K562 (cell line): ENCODE results near the gene ETS2. TPM values are rescaled to one million over a fixed set of nuclear protein-coding genes. Genes with fewer than 3 reads are reported as not detected.

Source experiments
- ADNP ChIP-seq: fragments of 200-800 bp; sonication (Bioruptor generic); IDR thresholded peaks from 2 replicates; pipeline ENCODE4 v1.6.1; 2016; ENCODE audit warnings: missing genetic modification characterization, missing compliant biosample characterization
- CBFB ChIP-seq: sonication (generic); formaldehyde crosslinking; IDR thresholded peaks from 2 replicates; pipeline ENCODE4 v1.4.0; 2020; ENCODE audit warnings: mild to moderate bottlenecking, missing genetic modification reagents
- CGGBP1 ChIP-seq: fragments of 250-450 bp; sonication (Bioruptor Pico); IDR thresholded peaks from 2 replicates; pipeline ENCODE4 v1.9.0; 2021; ENCODE audit warnings: mild to moderate bottlenecking
- E4F1 ChIP-seq: fragments of 250-450 bp; sonication (Bioruptor Pico); IDR thresholded peaks from 2 replicates; pipeline ENCODE4 v1.5.0; 2021; ENCODE audit warnings: mild to moderate bottlenecking, borderline replicate concordance
- ELF2 ChIP-seq: fragments of 250-450 bp; sonication (Bioruptor Pico); IDR thresholded peaks from 2 replicates; pipeline ENCODE4 v1.5.0; 2021; ENCODE audit warnings: mild to moderate bottlenecking
- ELF4 ChIP-seq: fragments of 450-650 bp; formaldehyde crosslinking; IDR thresholded peaks from 2 replicates; pipeline ENCODE4 v1.4.0; 2022; ENCODE audit warnings: missing genetic modification characterization
- ESRRB ChIP-seq: fragments of 250-450 bp; sonication (Bioruptor Pico); IDR thresholded peaks from 2 replicates; pipeline ENCODE4 v1.5.0; 2020; ENCODE audit warnings: mild to moderate bottlenecking, moderate library complexity, borderline replicate concordance
- EZH2 ChIP-seq: IDR thresholded peaks from 2 replicates; pipeline ENCODE4 v1.6.1; 2012; ENCODE audit warnings: low read depth, mild to moderate bottlenecking, inconsistent platforms, low read length, borderline replicate concordance
- FOXO4 ChIP-seq: fragments of 450-650 bp; formaldehyde crosslinking; IDR thresholded peaks from 2 replicates; pipeline ENCODE4 v1.4.0; 2020; ENCODE audit warnings: mild to moderate bottlenecking, moderate library complexity
- GABPA ChIP-seq: fragments of 200-800 bp; sonication (Bioruptor generic); conservative IDR thresholded peaks from 2 replicates; pipeline ENCODE4 v1.6.1; 2016; ENCODE audit warnings: low read depth, missing genetic modification characterization, missing compliant biosample characterization
- HMBOX1 ChIP-seq: sonication (generic); IDR thresholded peaks from 2 replicates; pipeline ENCODE4 v1.6.1; 2016
- JUND ChIP-seq, 2 experiments: IDR thresholded peaks; 2 replicates in 1 of 2; 3 replicates in 1 of 2; pipeline ENCODE4 v1.6.1; 2011; ENCODE audit warnings: borderline replicate concordance in 2 of 2, low read depth in 2 of 2, low read length in 2 of 2, improper control_type of control experiment in 1 of 2, missing biosample characterization in 1 of 2, missing genetic modification characterization in 1 of 2, missing genetic modification reagents in 1 of 2
- KAT8 ChIP-seq: fragments of 450-650 bp; IDR thresholded peaks from 2 replicates; pipeline ENCODE4 v1.6.1; 2016; ENCODE audit warnings: low read depth, mild to moderate bottlenecking
- MCM3 ChIP-seq: fragments of 450-650 bp; IDR thresholded peaks from 2 replicates; pipeline ENCODE4 v1.6.1; 2016
- MTF1 ChIP-seq: fragments of 250-450 bp; sonication (Bioruptor Pico); IDR thresholded peaks from 2 replicates; pipeline ENCODE4 v1.9.0; 2021; ENCODE audit warnings: moderate library complexity, mild to moderate bottlenecking, inconsistent platforms, borderline replicate concordance
- POLR2A ChIP-seq: fragments of 450-650 bp; conservative IDR thresholded peaks from 2 replicates; pipeline ENCODE4 v1.6.1; 2016
- POLR2B ChIP-seq: fragments of 450-650 bp; IDR thresholded peaks from 2 replicates; pipeline ENCODE4 v1.6.1; 2018; ENCODE audit warnings: low read depth; ENCODE audit not compliant: partially characterized antibody
- SMARCA4 ChIP-seq: fragments of 450-650 bp; IDR thresholded peaks from 2 replicates; pipeline ENCODE4 v1.6.1; 2016
- U2AF1 ChIP-seq: fragments of 200-400 bp; formaldehyde crosslinking; optimal IDR thresholded peaks from 2 replicates; pipeline ENCODE3; 2017; ENCODE audit warnings: mild to moderate bottlenecking, low read depth, low read length, moderate library complexity
- ZNF507 ChIP-seq: conservative IDR thresholded peaks from 2 replicates; pipeline ENCODE4 v1.6.1; 2017; ENCODE audit warnings: missing genetic modification characterization, missing compliant biosample characterization
- ZNF512 ChIP-seq: IDR thresholded peaks from 2 replicates; pipeline ENCODE4 v1.6.1; 2016; ENCODE audit warnings: missing genetic modification characterization, missing compliant biosample characterization
- polyA plus RNA-seq, 8 experiments: library from polyadenylated mRNA; depleted of rRNA in 4 of 8; stranded (reverse) in 5 of 8; unstranded in 3 of 8; fragments of >200 nt; fragmentation: Nextera tagmentation in 2 of 8; fragmentation: Illumina TruSeq in 1 of 8; extraction: Ambion mirVana in 2 of 8; extraction: Trizol in 1 of 8; gene quantifications; 2 replicates each; pipeline versions ENCODE4 v1.2.1 to v1.2.3, GENCODE V29; 2011 to 2014; ENCODE audit warnings: inconsistent platforms in 1 of 8, missing spikeins in 1 of 8
- total RNA-seq, 7 experiments: library from RNA; depleted of rRNA in 6 of 7; stranded (reverse); fragments of >200 nt in 6 of 7; fragmentation: Illumina TruSeq in 2 of 7; extraction: Trizol in 2 of 7; gene quantifications; 2 replicates each; pipeline versions ENCODE4 v1.2.1 to v1.2.3, GENCODE V29; 2011 to 2021; ENCODE audit warnings: low replicate concordance in 1 of 7

Gene ETS2
- total and polyA plus RNA-seq, 9 of the 15 experiments (the other 6 are each of a cell fraction or from before 2014, with no cell fraction given), result 1.7 to 24.4 (median 12.2) TPM

- TF ChIP-seq FOXO4, result no peak
- TF ChIP-seq U2AF1, result no peak
- no peak for TF ChIP-seq ADNP (tag)
- no peak for TF ChIP-seq KAT8
- TF ChIP-seq HMBOX1, result no peak
- no peak for TF ChIP-seq POLR2B
- no peak for TF ChIP-seq MCM3
- TF ChIP-seq ELF2 (CRISPR knock-in tag), result no peak
- no peak for TF ChIP-seq ZNF507 (tag)
- TF ChIP-seq MTF1, result no peak
- 0 out of 2 replicates have a peak, but pooled peaks have one; percentile 27 for TF ChIP-seq JUND (IDR thresholded peaks at IDR 0.05; ENCODE audit: borderline replicate concordance, low read depth, low read length)
- no peak for TF ChIP-seq JUND (tag; IDR thresholded peaks at IDR 0.05; ENCODE audit: borderline replicate concordance, low read depth, low read length)
- TF ChIP-seq EZH2, result no peak
- no peak for TF ChIP-seq E4F1 (CRISPR knock-in tag)
- no peak for TF ChIP-seq CBFB (CRISPR knock-in tag)
- TF ChIP-seq GABPA (tag), result peak; percentile 40; the same call in 1 of the 2 replicates
- no peak for TF ChIP-seq SMARCA4
- TF ChIP-seq POLR2A, result no peak
- TF ChIP-seq ELF4, result 0 out of 2 replicates have a peak, but pooled peaks have one; percentile 18
- no peak for TF ChIP-seq ZNF512 (tag)
- TF ChIP-seq CGGBP1 (CRISPR knock-in tag), result no peak
- TF ChIP-seq ESRRB, result no peak
Measured at GRCh38 chr21:38858026-38858811, 52.5 kb downstream of the ETS2 start (continued).
